IMR-90 (cell line): Measurements from ENCODE around the gene ATP12A. TPM values are rescaled to one million over a fixed set of nuclear protein-coding genes. Genes with fewer than 3 reads are reported as not detected.

ENCODE experiments used
- ATAC-seq: fragments of 200-7000 bp; cut with Tn5 transposase; 2 replicates; pipeline ENCODE4 v1.9.1; 2020; ENCODE audit warnings: low read depth, mild to moderate bottlenecking, moderate library complexity
- BruUV-seq: library from RNA; stranded (reverse); fragments of 400-500 nt; replicated peaks from 2 replicates; lab custom pipeline; 2021; lab: Mats Ljungman, UMichigan
- CTCF ChIA-PET: fragments of 300-600 bp; formaldehyde crosslinking; extraction: SDS; loops from one replicate; lab custom pipeline; 2021; ENCODE audit warnings: antibody characterized with exemption; lab: Yijun Ruan, JAX
- POLR2A ChIA-PET: fragments of 300-600 bp; sonication (Branson Sonifier 250); formaldehyde crosslinking; loops from one replicate; lab custom pipeline; 2022; ENCODE audit warnings: antibody characterized with exemption; ENCODE audit not compliant: unreplicated experiment; lab: Charles Lee
- DNase-seq: peaks from one replicate; pipeline ENCODE4 v3.0.0; 2013
- H2AFZ ChIP-seq: replicated peaks from 2 replicates; pipeline ENCODE3; 2013; ENCODE audit warnings: low read length, mild to moderate bottlenecking; ENCODE audit not compliant: poor library complexity
- H2AK5ac ChIP-seq: 2 replicates; pipeline ENCODE4 v1.6.1; 2013; ENCODE audit warnings: low read depth, low read length, inconsistent platforms
- H2AK9ac ChIP-seq: replicated peaks from 2 replicates; pipeline ENCODE3; 2013; ENCODE audit warnings: mild to moderate bottlenecking, low read depth, low read length, moderate library complexity; ENCODE audit not compliant: poor library complexity
- H2BK120ac ChIP-seq: 2 replicates; pipeline ENCODE4 v1.6.1; 2013; ENCODE audit warnings: low read depth, low read length, inconsistent platforms
- H2BK15ac ChIP-seq: 3 replicates; pipeline ENCODE4 v1.6.1; 2013; ENCODE audit warnings: low read depth, low read length, inconsistent platforms
- H2BK20ac ChIP-seq: 2 replicates; pipeline ENCODE4 v1.6.1; 2013; ENCODE audit warnings: low read depth, mild to moderate bottlenecking, inconsistent platforms, low read length, moderate library complexity
- H2BK5ac ChIP-seq: 2 replicates; pipeline ENCODE4 v1.6.1; 2013; ENCODE audit warnings: mild to moderate bottlenecking, low read depth, low read length, inconsistent platforms; ENCODE audit not compliant: poor library complexity, severe bottlenecking
- H3K14ac ChIP-seq: replicated peaks from 2 replicates; pipeline ENCODE4 v1.6.1; 2013; ENCODE audit warnings: low read depth, low read length, inconsistent platforms
- H3K18ac ChIP-seq: 2 replicates; pipeline ENCODE4 v1.6.1; 2013; ENCODE audit warnings: low read depth, low read length, control low read depth
- H3K23ac ChIP-seq: 2 replicates; pipeline ENCODE4 v1.6.1; 2013; ENCODE audit warnings: low read depth, low read length, inconsistent platforms
- H3K27ac ChIP-seq: 2 replicates; pipeline ENCODE4 v1.5.1; 2013; ENCODE audit warnings: mild to moderate bottlenecking, control low read depth, low read length; ENCODE audit not compliant: insufficient read depth
- H3K27me3 ChIP-seq: 2 replicates; pipeline ENCODE4 v1.6.1; 2013; ENCODE audit warnings: low read length; ENCODE audit not compliant: control insufficient read depth, insufficient read depth
- H3K36me3 ChIP-seq: 2 replicates; pipeline ENCODE4 v1.6.1; 2013; ENCODE audit warnings: low read length, mixed read lengths; ENCODE audit not compliant: control insufficient read depth, insufficient read depth
- H3K4ac ChIP-seq: 2 replicates; pipeline ENCODE4 v1.6.1; 2013; ENCODE audit warnings: low read depth, low read length, inconsistent platforms
- H3K4me1 ChIP-seq: 2 replicates; pipeline ENCODE4 v1.6.1; 2013; ENCODE audit warnings: low read length, mixed read lengths; ENCODE audit not compliant: control insufficient read depth, insufficient read depth
- H3K4me2 ChIP-seq: 2 replicates; pipeline ENCODE4 v1.6.1; 2013; ENCODE audit warnings: low read depth, mild to moderate bottlenecking, control low read depth, low read length, moderate library complexity
- H3K4me3 ChIP-seq: 2 replicates; pipeline ENCODE4 v1.5.1; 2013; ENCODE audit warnings: low read depth, mild to moderate bottlenecking, control low read depth, low read length, moderate library complexity; ENCODE audit not compliant: insufficient read depth
- H3K56ac ChIP-seq: 2 replicates; pipeline ENCODE4 v1.6.1; 2013; ENCODE audit warnings: low read length, inconsistent platforms; ENCODE audit not compliant: insufficient read depth; ENCODE audit errors: extremely low read depth
- H3K79me1 ChIP-seq, 2 experiments: 2 replicates each; pipeline ENCODE4 v1.6.1; 2013; ENCODE audit warnings: low read length in 2 of 2, inconsistent platforms in 1 of 2, low read depth in 1 of 2
- H3K9ac ChIP-seq: 2 replicates; pipeline ENCODE4 v1.6.1; 2013; ENCODE audit warnings: low read depth, low read length, control low read depth
- H3K9me1 ChIP-seq: 2 replicates; pipeline ENCODE4 v1.6.1; 2013; ENCODE audit warnings: low read length, inconsistent platforms; ENCODE audit not compliant: insufficient read depth
- H3K9me3 ChIP-seq: 2 replicates; pipeline ENCODE4 v1.6.1; 2013; ENCODE audit warnings: low read length; ENCODE audit not compliant: control insufficient read depth, insufficient read depth
- H4K20me1 ChIP-seq: 2 replicates; pipeline ENCODE4 v1.6.1; 2013; ENCODE audit warnings: low read length, inconsistent platforms; ENCODE audit not compliant: insufficient read depth
- H4K5ac ChIP-seq: 2 replicates; pipeline ENCODE4 v1.6.1; 2013; ENCODE audit warnings: mild to moderate bottlenecking, low read depth, low read length, control low read depth
- H4K8ac ChIP-seq, 2 experiments: 2 replicates each; pipeline ENCODE4 v1.6.1; 2013; ENCODE audit warnings: low read depth in 2 of 2, low read length in 2 of 2, control low read depth in 1 of 2, inconsistent platforms in 1 of 2
- H4K91ac ChIP-seq: 2 replicates; pipeline ENCODE4 v1.6.1; 2013; ENCODE audit warnings: low read depth, low read length, inconsistent platforms; ENCODE audit not compliant: insufficient read depth
- BHLHE40 ChIP-seq: fragments of 150-350 bp; IDR thresholded peaks from 2 replicates; pipeline ENCODE4 v1.6.1; 2016; ENCODE audit warnings: mild to moderate bottlenecking, low read depth, low read length
- CEBPB ChIP-seq: IDR thresholded peaks from 2 replicates; pipeline ENCODE4 v1.6.1; 2012; ENCODE audit warnings: low read depth, low read length, improper control_type of control experiment
- CHD1 ChIP-seq: IDR thresholded peaks from 2 replicates; pipeline ENCODE4 v1.6.1; 2012; ENCODE audit warnings: low read depth, low read length, improper control_type of control experiment
- FOS ChIP-seq: fragments of 150-350 bp; IDR thresholded peaks from 2 replicates; pipeline ENCODE4 v1.6.1; 2016; ENCODE audit warnings: low read depth, low read length
- MAFK ChIP-seq: IDR thresholded peaks from 2 replicates; pipeline ENCODE4 v1.6.1; 2012; ENCODE audit warnings: low read depth, low read length, improper control_type of control experiment
- MAZ ChIP-seq: IDR thresholded peaks from 2 replicates; pipeline ENCODE4 v1.6.1; 2012; ENCODE audit warnings: low read depth, mild to moderate bottlenecking, low read length, improper control_type of control experiment, moderate library complexity, borderline replicate concordance
- MXI1 ChIP-seq: IDR thresholded peaks from 2 replicates; pipeline ENCODE4 v1.6.1; 2012; ENCODE audit warnings: low read depth, mild to moderate bottlenecking, low read length, moderate library complexity, borderline replicate concordance
- POLR2A ChIP-seq: IDR thresholded peaks from 2 replicates; pipeline ENCODE4 v1.6.1; 2012; ENCODE audit warnings: mild to moderate bottlenecking, low read depth, low read length
- RAD21 ChIP-seq: IDR thresholded peaks from 2 replicates; pipeline ENCODE4 v1.6.1; 2012; ENCODE audit warnings: low read length, improper control_type of control experiment
- RCOR1 ChIP-seq: IDR thresholded peaks from 2 replicates; pipeline ENCODE4 v1.6.1; 2012; ENCODE audit warnings: mild to moderate bottlenecking, low read length, improper control_type of control experiment; ENCODE audit not compliant: insufficient replicate concordance
- RFX5 ChIP-seq: IDR thresholded peaks from 2 replicates; pipeline ENCODE4 v1.8.0; 2012; ENCODE audit warnings: low read depth, mild to moderate bottlenecking, low read length, moderate library complexity
- SMC3 ChIP-seq: fragments of 150-350 bp; IDR thresholded peaks from 2 replicates; pipeline ENCODE4 v1.6.1; 2016; ENCODE audit warnings: low read depth, mild to moderate bottlenecking, antibody characterized with exemption, low read length, moderate library complexity
- WGBS, 2 experiments: methylation state at CpG; one replicate each; pipeline versions ENCODE4 v1.1.5 to v1.1.7; 2013; ENCODE audit warnings: missing lambda C conversion rate in 2 of 2; ENCODE audit not compliant: insufficient read length in 1 of 2; ENCODE audit errors: extremely low coverage in 2 of 2; 5-methylcytosine and 5-hydroxymethylcytosine counted together
- dilution Hi-C: fragments of 300-500 bp; cut with HindIII; formaldehyde crosslinking; loops from one replicate; pipeline ENCODE4 v1.14.3; 2018; ENCODE audit warnings: low sequenced_read_pairs; ENCODE audit not compliant: unreplicated experiment
- in situ Hi-C: fragments of 300-500 bp; cut with MboI; formaldehyde crosslinking; loops from 3 replicates; pipeline ENCODE4 v1.14.3; 2019; ENCODE audit warnings: low sequenced_read_pairs, inconsistent platforms, mixed read lengths
- intact Hi-C: fragments of 100-400 bp; cut with micrococcal nuclease; formaldehyde crosslinking; loops from 2 replicates; pipeline ENCODE4 v1.10.0; 2022
- polyA plus RNA-seq, 3 experiments: library from polyadenylated mRNA; depleted of rRNA; stranded (reverse); fragments of >200 nt; gene quantifications; 2 replicates each; pipeline ENCODE4 v1.2.3, GENCODE V29; 2012; ENCODE audit warnings: low replicate concordance in 1 of 3
- total RNA-seq: library from RNA; depleted of rRNA; stranded (reverse); fragments of >200 nt; gene quantifications from 2 replicates; pipeline ENCODE4 v1.2.3, GENCODE V29; 2012
- TF ChIP-seq, protein P1 (sequence below): conservative IDR thresholded peaks from 2 replicates; pipeline ENCODE4 v1.5.1; 2012; ENCODE audit warnings: mild to moderate bottlenecking, low read depth, low read length, improper control_type of control experiment
- TF ChIP-seq, protein P2 (sequence below): fragments of 150-350 bp; IDR thresholded peaks from 2 replicates; pipeline ENCODE4 v1.6.1; 2016; ENCODE audit warnings: low read depth, mild to moderate bottlenecking, low read length, moderate library complexity, borderline replicate concordance
- TF ChIP-seq, protein P3 (sequence below): fragments of 150-350 bp; IDR thresholded peaks from 2 replicates; pipeline ENCODE4 v1.6.1; 2017; ENCODE audit warnings: mild to moderate bottlenecking, antibody characterized with exemption, low read length, low read depth

ATP12A gene
- total and polyA plus RNA-seq, 2 of the 4 experiments (the other 2 are of a cell fraction), result not detected

DNA sequence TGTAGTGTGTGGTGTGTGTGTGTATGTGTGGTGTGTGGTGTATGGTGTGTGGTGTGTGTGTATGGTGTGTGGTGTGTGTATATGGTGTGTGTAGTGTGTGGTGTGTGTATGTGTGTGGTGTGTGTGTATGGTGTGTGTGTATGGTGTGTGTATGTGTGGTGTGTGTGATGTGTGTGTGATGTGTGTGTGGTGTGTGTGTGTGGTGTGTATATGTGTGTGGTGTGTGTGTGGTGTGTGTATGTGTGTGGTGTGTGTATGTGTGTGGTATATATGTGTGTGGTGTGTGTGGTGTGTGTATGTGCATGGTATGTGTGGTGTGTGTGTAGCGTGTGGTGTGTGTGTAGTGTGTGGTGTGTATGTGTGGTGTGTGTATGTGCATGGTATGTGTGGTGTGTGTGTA is 1.7 kb downstream of the ATP12A start:
- Histone ChIP-seq H2AFZ (no peak overlapping the region), H2BK5ac (peak overlapping the region; percentile 94), H3K4me2 (no peak overlapping the region), H3K27ac (no peak overlapping the region), H2AK9ac (no peak overlapping the region), H3K18ac (no peak overlapping the region), H3K79me1 (no peaks in the 10 kb centered on the region), H4K91ac (no peak overlapping the region), H4K5ac (no peak overlapping the region), H2BK15ac (no peak overlapping the region), H3K56ac (no peak overlapping the region), H3K4ac (no peak overlapping the region), H4K20me1 (no peaks in the 10 kb centered on the region), H3K4me3 (no peak overlapping the region), H3K4me1 (no peaks in the 10 kb centered on the region), H3K9ac (no peak overlapping the region), H3K23ac (no peak overlapping the region), H2AK5ac (no peak overlapping the region; the same call in 1 of the 2 replicates), H2BK120ac (no peak overlapping the region), H2BK20ac (no peak overlapping the region), H3K14ac (no peak overlapping the region), H3K9me3 (no peaks in the 10 kb centered on the region), H3K27me3 (peaks cover 54% of the 10 kb centered on the region), H3K36me3 (no peaks in the 10 kb centered on the region), H4K8ac (no peak overlapping the region), H3K9me1 (no peaks in the 10 kb centered on the region; the same call in 1 of the 2 replicates)
- intact Hi-C loops (no loop called here), in situ Hi-C loops (no loop called here), dilution Hi-C loops (no loop called here)
- DNase-seq, result no peak
- ChIA-PET POLR2A (no interaction called here), CTCF (interaction anchor here (1.9 kb wide), 1 partner anchor 12 kb away, joined by 4 read pairs; no protein-coding TSS in a partner anchor)
- TF ChIP-seq MAFK, result no peak
- TF ChIP-seq, protein P1, sequence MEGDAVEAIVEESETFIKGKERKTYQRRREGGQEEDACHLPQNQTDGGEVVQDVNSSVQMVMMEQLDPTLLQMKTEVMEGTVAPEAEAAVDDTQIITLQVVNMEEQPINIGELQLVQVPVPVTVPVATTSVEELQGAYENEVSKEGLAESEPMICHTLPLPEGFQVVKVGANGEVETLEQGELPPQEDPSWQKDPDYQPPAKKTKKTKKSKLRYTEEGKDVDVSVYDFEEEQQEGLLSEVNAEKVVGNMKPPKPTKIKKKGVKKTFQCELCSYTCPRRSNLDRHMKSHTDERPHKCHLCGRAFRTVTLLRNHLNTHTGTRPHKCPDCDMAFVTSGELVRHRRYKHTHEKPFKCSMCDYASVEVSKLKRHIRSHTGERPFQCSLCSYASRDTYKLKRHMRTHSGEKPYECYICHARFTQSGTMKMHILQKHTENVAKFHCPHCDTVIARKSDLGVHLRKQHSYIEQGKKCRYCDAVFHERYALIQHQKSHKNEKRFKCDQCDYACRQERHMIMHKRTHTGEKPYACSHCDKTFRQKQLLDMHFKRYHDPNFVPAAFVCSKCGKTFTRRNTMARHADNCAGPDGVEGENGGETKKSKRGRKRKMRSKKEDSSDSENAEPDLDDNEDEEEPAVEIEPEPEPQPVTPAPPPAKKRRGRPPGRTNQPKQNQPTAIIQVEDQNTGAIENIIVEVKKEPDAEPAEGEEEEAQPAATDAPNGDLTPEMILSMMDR, result no peak
- TF ChIP-seq, protein P2, sequence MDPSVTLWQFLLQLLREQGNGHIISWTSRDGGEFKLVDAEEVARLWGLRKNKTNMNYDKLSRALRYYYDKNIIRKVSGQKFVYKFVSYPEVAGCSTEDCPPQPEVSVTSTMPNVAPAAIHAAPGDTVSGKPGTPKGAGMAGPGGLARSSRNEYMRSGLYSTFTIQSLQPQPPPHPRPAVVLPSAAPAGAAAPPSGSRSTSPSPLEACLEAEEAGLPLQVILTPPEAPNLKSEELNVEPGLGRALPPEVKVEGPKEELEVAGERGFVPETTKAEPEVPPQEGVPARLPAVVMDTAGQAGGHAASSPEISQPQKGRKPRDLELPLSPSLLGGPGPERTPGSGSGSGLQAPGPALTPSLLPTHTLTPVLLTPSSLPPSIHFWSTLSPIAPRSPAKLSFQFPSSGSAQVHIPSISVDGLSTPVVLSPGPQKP, result no peak
- TF ChIP-seq RCOR1, result no peak
- TF ChIP-seq MXI1, result no peak
- TF ChIP-seq MAZ, result no peak
- no peak for TF ChIP-seq CHD1
- no peak for TF ChIP-seq CEBPB
- TF ChIP-seq POLR2A, result no peak
- TF ChIP-seq BHLHE40, result no peak
- no peak for TF ChIP-seq RAD21
- TF ChIP-seq FOS, result no peak
- no peak for TF ChIP-seq SMC3
- TF ChIP-seq RFX5, result no peak
- TF ChIP-seq, protein P3, sequence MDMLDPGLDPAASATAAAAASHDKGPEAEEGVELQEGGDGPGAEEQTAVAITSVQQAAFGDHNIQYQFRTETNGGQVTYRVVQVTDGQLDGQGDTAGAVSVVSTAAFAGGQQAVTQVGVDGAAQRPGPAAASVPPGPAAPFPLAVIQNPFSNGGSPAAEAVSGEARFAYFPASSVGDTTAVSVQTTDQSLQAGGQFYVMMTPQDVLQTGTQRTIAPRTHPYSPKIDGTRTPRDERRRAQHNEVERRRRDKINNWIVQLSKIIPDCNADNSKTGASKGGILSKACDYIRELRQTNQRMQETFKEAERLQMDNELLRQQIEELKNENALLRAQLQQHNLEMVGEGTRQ, result no peak
- no peak for ATAC-seq
- 100% methylated on average over 1 of the region's 1 CpG; no CpG with 5 or more reads in 1 of the 2 experiments for WGBS, 2 experiments
- no TSS peak for BruUV-seq
